Retinal pigment epithelial cell (primary cell): ENCODE data around the gene LMNB1.

Source experiments
- DNase-seq: peaks from one replicate; pipeline ENCODE4 v3.0.0-alpha.2; 2010; ENCODE audit warnings: low read depth
- H3K4me3 ChIP-seq: 2 replicates; pipeline ENCODE4 v1.5.1; 2011; ENCODE audit warnings: mild to moderate bottlenecking, low read length, control low read depth, moderate library complexity
- CTCF ChIP-seq: conservative IDR thresholded peaks from 2 replicates; pipeline ENCODE4 v1.5.1; 2011; ENCODE audit warnings: low read depth, low read length, control low read depth, inconsistent platforms

The LMNB1 gene

GRCh38 chr5:126871441-126871840, 94.5 kb downstream of the LMNB1 start:
- DNase-seq = no peak
- H3K4me3 ChIP-seq = no peak overlapping the region
- no peak for TF ChIP-seq CTCF

- TF ChIP-seq CTCF = no peak
- DNase-seq = no peak
- H3K4me3 ChIP-seq = no peak overlapping the region
Observed at GRCh38 chr5:126872561-126873354, 95.8 kb downstream of the LMNB1 start.

- no peak for TF ChIP-seq CTCF
- DNase-seq = no peak
Observed at GRCh38 chr5:126875303-126875785, 98.4 kb downstream of the LMNB1 start.

GRCh38 chr5:126877602-126878001, 100.7 kb downstream of the LMNB1 start:
- no peak overlapping the region for H3K4me3 ChIP-seq
- no peak for DNase-seq
- TF ChIP-seq CTCF = no peak

More at GRCh38 chr5:126875303-126875785, 98.4 kb downstream of the LMNB1 start:
- no peak overlapping the region for H3K4me3 ChIP-seq

GRCh38 chr5:126878085-126878484, 101.1 kb downstream of the LMNB1 start:
- no peak overlapping the region for H3K4me3 ChIP-seq
- no peak for TF ChIP-seq CTCF
- DNase-seq = no peak

GRCh38 chr5:126878634-126879033, 101.7 kb downstream of the LMNB1 start:
- TF ChIP-seq CTCF = no peak
- no peak for DNase-seq
- no peak overlapping the region for H3K4me3 ChIP-seq
